ENCODE data around the gene TP53. TPM values are rescaled to one million over a fixed set of nuclear protein-coding genes. Genes with fewer than 3 reads are reported as not detected.
A peak's percentile ranks its signal among the peaks of the same experiment; 100 is the strongest.

The TP53 gene
- polyA plus RNA-seq, 2 of the 4 experiments (the other 2 are of a cell fraction): 59.4 to 65.9 TPM

DNA sequence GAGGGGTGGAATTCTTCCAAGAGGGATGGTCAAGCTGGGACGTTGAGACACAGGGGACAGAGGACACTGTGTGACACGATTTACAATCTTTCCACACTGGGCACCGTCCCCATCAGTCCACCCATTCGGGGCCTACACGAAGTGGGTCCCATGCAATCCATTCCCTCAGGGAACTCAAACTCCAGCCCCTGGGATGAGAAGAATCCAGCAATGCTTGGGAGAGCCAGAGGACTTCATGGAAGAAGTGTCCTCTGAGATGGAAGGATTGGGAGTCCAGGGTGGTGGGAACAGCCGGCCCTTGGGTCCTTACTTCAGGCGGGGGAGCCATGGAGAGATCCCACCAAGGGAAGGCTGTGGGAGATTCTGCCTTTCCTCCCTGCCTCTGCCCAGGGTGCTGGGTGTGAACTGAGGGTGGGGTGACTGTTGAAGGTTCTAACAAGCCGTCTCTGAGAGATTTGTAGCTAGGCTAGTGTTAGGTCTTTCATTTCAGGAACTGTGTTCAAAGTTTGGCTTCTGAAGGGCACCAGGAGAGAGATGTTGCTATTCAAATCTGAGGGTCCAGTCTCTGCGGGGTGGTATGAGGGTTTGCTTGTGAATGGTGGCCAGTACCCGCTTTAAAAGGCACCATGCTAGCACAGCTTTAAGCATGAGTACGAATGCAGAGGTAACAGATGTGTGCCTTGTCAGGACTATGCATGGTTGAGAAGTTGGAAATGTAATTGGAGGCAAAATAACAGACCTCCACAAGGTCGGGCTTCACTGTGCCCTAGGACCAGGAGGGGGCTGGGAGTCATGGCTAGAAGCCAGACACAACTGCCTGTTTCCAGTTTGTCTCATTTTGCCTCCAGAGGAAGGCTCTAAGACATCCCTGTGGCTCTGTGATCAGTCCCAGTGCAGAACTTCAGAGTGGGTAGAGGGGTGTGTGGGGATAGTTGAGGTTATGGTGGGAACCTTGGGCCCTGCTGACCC is 34.6 kb downstream of the TP53 start:
- Histone ChIP-seq H3K9me3 (no peaks in the 10 kb centered on the region), H3K4me3 (no peak overlapping the region), H3K27ac (no peak overlapping the region), H3K4me1 (peaks cover 16% of the 10 kb centered on the region; the same call in 1 of the 3 replicates), H3K4me2 (no peak overlapping the region)
- no peak for DNase-seq (ENCODE audit: low read depth in 1 of 2, low spot score in 1 of 2)
- WGBS (ENCODE audit: missing lambda C conversion rate): 75% methylated on average over 12 of the region's 12 CpGs
- ATAC-seq: 0 out of 6 replicates have a peak, but pooled peaks of 1 of the 2 experiments have one; percentile 3
- TF ChIP-seq, protein P1, sequence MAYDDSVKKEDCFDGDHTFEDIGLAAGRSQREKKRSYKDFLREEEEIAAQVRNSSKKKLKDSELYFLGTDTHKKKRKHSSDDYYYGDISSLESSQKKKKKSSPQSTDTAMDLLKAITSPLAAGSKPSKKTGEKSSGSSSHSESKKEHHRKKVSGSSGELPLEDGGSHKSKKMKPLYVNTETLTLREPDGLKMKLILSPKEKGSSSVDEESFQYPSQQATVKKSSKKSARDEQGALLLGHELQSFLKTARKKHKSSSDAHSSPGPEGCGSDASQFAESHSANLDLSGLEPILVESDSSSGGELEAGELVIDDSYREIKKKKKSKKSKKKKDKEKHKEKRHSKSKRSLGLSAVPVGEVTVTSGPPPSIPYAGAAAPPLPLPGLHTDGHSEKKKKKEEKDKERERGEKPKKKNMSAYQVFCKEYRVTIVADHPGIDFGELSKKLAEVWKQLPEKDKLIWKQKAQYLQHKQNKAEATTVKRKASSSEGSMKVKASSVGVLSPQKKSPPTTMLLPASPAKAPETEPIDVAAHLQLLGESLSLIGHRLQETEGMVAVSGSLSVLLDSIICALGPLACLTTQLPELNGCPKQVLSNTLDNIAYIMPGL (CRISPR knock-in tag; IDR thresholded peaks at IDR 0.05; ENCODE audit: borderline replicate concordance): no peak
- TF ChIP-seq HOXB13 (CRISPR knock-in tag; IDR thresholded peaks at IDR 0.05; ENCODE audit: low read depth) (no peak), CBX2 (IDR thresholded peaks at IDR 0.05; ENCODE audit: borderline replicate concordance, low read depth) (no peak), RNF2 (IDR thresholded peaks at IDR 0.05; ENCODE audit: borderline replicate concordance, low read depth) (no peak), NPAS2 (CRISPR knock-in tag; IDR thresholded peaks at IDR 0.05; ENCODE audit: borderline replicate concordance) (no peak), RARB (CRISPR knock-in tag; IDR thresholded peaks at IDR 0.05) (no peak), POLR2AphosphoS2 (conservative IDR thresholded peaks at IDR 0.05; ENCODE audit: low read length) (no peak), GATA3 (IDR thresholded peaks at IDR 0.05; ENCODE audit: borderline replicate concordance) (no peak)
- TF ChIP-seq, protein P2, sequence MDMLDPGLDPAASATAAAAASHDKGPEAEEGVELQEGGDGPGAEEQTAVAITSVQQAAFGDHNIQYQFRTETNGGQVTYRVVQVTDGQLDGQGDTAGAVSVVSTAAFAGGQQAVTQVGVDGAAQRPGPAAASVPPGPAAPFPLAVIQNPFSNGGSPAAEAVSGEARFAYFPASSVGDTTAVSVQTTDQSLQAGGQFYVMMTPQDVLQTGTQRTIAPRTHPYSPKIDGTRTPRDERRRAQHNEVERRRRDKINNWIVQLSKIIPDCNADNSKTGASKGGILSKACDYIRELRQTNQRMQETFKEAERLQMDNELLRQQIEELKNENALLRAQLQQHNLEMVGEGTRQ (IDR thresholded peaks at IDR 0.05): no peak
- TF ChIP-seq, protein P3, sequence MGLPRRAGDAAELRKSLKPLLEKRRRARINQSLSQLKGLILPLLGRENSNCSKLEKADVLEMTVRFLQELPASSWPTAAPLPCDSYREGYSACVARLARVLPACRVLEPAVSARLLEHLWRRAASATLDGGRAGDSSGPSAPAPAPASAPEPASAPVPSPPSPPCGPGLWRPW (IDR thresholded peaks at IDR 0.05): no peak
- CTCF ChIA-PET: interaction anchor here (0.6 to 8.0 kb wide), 8 partner anchors 11 to 389 kb away, joined by 3 to 80 read pairs (median 4); partner anchors contain the start of gene SAT2
- no peak for FAIRE-seq
- POLR2A ChIA-PET: interaction anchor here (0.5 to 2.5 kb wide), 2 partner anchors 25 to 33 kb away, joined by 3 to 13 read pairs; partner anchors contain the start of gene SAT2

DNA sequence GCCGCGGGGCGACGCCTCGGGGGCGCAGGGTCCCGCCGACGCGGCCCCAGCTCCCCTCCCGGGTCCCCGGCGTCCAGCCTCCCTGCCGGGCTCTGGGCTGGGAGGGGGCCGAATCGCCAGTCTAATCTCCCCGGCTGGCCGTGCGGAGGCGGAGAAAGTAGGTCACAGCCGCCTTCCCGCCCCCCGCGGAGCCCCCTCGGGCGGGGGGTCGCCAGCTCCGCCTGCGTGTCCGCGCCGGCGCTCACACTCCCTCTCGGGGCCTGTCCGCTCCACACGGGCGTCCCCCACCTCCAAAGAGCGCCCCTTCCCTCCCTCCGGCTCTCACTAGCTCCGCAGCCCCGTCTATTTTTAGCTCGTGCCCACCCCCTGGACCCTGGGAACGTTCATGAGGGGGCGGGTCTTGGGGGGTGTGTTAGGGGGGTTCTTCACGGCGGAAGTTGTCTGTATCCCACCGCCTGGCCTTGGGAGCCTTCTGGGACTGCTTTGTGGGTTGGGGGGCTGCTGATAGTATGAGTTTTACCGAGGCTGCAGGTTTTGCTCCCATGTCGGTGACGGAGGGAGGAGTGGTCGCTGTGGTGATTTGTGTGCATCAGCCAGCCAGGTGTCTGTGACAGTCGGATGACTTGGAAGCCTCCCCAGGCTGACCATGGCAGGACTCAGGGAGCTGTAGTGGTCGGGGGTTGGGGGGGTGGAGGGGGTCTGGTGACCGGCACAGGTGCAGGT is 35.5 kb downstream of the TP53 start:
- 36% methylated on average over 29 of the region's 54 CpGs for WGBS (ENCODE audit: missing lambda C conversion rate)
- peak overlapping the region in 1 of 2 experiments; percentile 58; a peak in 3 of 6 replicates for H3K27ac ChIP-seq
- POLR2A ChIA-PET: interaction anchor here (0.5 to 2.5 kb wide), 4 partner anchors 24 to 41 kb away, joined by 3 to 32 read pairs (median 8); partner anchors contain the start of genes SAT2 and TP53
- FAIRE-seq (no peak), DNase-seq (ENCODE audit: low read depth in 1 of 2, low spot score in 1 of 2) (no peak), ATAC-seq (peak in 1 of 2 experiments; percentile 4; a peak in 2 of 6 replicates)
- peak overlapping the region; percentile 59 for H3K4me3 ChIP-seq
- no peaks in the 10 kb centered on the region for H3K9me3 ChIP-seq
- no peak for TF ChIP-seq HOXB13 (CRISPR knock-in tag; IDR thresholded peaks at IDR 0.05; ENCODE audit: low read depth)
- no peak for TF ChIP-seq MAZ (IDR thresholded peaks at IDR 0.05; ENCODE audit: borderline replicate concordance, low read depth, low read length)
- TF ChIP-seq, protein P4, sequence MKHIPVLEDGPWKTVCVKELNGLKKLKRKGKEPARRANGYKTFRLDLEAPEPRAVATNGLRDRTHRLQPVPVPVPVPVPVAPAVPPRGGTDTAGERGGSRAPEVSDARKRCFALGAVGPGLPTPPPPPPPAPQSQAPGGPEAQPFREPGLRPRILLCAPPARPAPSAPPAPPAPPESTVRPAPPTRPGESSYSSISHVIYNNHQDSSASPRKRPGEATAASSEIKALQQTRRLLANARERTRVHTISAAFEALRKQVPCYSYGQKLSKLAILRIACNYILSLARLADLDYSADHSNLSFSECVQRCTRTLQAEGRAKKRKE (CRISPR knock-in tag; IDR thresholded peaks at IDR 0.05; ENCODE audit: low read depth): no peak
- TF ChIP-seq FOXS1 (CRISPR knock-in tag; IDR thresholded peaks at IDR 0.05): no peak
- TF ChIP-seq BHLHE40 (IDR thresholded peaks at IDR 0.05; ENCODE audit: low read depth, low read length): no peak
- no peak for TF ChIP-seq NFE2L2 (conservative IDR thresholded peaks at IDR 0.05; ENCODE audit: low read length)
- TF ChIP-seq, protein P5, sequence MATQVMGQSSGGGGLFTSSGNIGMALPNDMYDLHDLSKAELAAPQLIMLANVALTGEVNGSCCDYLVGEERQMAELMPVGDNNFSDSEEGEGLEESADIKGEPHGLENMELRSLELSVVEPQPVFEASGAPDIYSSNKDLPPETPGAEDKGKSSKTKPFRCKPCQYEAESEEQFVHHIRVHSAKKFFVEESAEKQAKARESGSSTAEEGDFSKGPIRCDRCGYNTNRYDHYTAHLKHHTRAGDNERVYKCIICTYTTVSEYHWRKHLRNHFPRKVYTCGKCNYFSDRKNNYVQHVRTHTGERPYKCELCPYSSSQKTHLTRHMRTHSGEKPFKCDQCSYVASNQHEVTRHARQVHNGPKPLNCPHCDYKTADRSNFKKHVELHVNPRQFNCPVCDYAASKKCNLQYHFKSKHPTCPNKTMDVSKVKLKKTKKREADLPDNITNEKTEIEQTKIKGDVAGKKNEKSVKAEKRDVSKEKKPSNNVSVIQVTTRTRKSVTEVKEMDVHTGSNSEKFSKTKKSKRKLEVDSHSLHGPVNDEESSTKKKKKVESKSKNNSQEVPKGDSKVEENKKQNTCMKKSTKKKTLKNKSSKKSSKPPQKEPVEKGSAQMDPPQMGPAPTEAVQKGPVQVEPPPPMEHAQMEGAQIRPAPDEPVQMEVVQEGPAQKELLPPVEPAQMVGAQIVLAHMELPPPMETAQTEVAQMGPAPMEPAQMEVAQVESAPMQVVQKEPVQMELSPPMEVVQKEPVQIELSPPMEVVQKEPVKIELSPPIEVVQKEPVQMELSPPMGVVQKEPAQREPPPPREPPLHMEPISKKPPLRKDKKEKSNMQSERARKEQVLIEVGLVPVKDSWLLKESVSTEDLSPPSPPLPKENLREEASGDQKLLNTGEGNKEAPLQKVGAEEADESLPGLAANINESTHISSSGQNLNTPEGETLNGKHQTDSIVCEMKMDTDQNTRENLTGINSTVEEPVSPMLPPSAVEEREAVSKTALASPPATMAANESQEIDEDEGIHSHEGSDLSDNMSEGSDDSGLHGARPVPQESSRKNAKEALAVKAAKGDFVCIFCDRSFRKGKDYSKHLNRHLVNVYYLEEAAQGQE (IDR thresholded peaks at IDR 0.05): no peak
- no peak for TF ChIP-seq GATA3 (IDR thresholded peaks at IDR 0.05; ENCODE audit: borderline replicate concordance)
- TF ChIP-seq ZFP36 (IDR thresholded peaks at IDR 0.05; ENCODE audit: borderline replicate concordance, partially characterized antibody): no peak
- CTCF ChIA-PET: interaction anchor here (0.6 to 8.0 kb wide), 10 partner anchors 10 to 143 kb away, joined by 3 to 80 read pairs (median 4); partner anchors contain the start of genes FXR2, SAT2, TP53 and WRAP53
- H3K4me2 ChIP-seq: peak overlapping the region; percentile 100
- H3K4me1 ChIP-seq: peaks cover 16% of the 10 kb centered on the region; the same call in 1 of the 3 replicates

Data from A549 (cell line).